Measurements from ENCODE around the gene KRT13.

DNA sequence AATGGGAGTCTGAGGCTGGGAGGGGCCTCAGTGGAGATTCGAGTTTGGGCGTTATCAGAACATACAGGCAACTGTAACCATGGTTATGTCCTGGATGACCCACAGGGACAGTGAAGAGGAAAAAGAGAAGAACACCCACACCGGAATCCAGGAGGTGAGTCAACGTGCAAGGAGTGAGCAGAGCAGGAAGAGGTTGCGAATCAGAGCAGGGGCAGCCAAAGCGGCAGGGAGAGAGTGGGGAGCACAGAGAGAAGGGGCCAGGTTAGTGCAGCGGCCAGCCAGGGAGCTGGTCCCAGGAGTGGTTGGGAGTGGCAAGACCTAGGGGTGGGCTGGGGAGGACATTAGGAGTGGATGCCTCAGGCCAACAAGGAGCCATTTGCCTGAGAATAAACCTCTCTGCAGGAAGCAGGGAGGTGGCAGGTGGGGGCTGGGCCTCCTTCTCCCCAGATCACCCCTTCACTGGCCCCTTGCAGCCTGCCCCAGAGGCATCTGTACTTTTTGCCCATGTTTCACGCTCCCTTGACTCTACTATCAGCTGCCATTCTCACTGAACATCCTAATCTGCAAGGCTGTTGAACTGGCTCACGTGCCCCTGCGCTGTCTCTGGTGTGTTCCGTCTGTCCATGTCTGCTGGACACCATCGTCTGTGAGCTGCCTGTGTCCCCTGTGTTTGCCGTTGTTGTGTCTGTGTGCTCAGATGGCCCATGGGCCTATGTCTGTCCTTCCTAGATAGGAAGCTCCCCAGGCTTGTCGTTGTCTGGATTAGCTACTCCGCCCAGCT lies 5.1 kb downstream of the KRT13 start:
- TF ChIP-seq ZFP3 (CRISPR knock-in tag; IDR thresholded peaks at IDR 0.05) (no peak), CSDC2 (CRISPR knock-in tag; IDR thresholded peaks at IDR 0.05) (no peak), ARNTL (CRISPR knock-in tag; IDR thresholded peaks at IDR 0.05; ENCODE audit: borderline replicate concordance, low read depth) (no peak), SNAI2 (CRISPR knock-in tag; IDR thresholded peaks at IDR 0.05) (no peak), ESRRG (CRISPR knock-in tag; IDR thresholded peaks at IDR 0.05) (no peak), ZFP30 (CRISPR knock-in tag; IDR thresholded peaks at IDR 0.05) (no peak), TOX (CRISPR knock-in tag; IDR thresholded peaks at IDR 0.05; ENCODE audit: borderline replicate concordance) (no peak), ISL1 (CRISPR knock-in tag; IDR thresholded peaks at IDR 0.05) (no peak), PPARA (CRISPR knock-in tag; IDR thresholded peaks at IDR 0.05; ENCODE audit: borderline replicate concordance) (no peak)
- TF ChIP-seq, protein P1, sequence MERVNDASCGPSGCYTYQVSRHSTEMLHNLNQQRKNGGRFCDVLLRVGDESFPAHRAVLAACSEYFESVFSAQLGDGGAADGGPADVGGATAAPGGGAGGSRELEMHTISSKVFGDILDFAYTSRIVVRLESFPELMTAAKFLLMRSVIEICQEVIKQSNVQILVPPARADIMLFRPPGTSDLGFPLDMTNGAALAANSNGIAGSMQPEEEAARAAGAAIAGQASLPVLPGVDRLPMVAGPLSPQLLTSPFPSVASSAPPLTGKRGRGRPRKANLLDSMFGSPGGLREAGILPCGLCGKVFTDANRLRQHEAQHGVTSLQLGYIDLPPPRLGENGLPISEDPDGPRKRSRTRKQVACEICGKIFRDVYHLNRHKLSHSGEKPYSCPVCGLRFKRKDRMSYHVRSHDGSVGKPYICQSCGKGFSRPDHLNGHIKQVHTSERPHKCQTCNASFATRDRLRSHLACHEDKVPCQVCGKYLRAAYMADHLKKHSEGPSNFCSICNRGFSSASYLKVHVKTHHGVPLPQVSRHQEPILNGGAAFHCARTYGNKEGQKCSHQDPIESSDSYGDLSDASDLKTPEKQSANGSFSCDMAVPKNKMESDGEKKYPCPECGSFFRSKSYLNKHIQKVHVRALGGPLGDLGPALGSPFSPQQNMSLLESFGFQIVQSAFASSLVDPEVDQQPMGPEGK (CRISPR knock-in tag; IDR thresholded peaks at IDR 0.05; ENCODE audit: borderline replicate concordance), result no peak
- TF ChIP-seq, protein P2, sequence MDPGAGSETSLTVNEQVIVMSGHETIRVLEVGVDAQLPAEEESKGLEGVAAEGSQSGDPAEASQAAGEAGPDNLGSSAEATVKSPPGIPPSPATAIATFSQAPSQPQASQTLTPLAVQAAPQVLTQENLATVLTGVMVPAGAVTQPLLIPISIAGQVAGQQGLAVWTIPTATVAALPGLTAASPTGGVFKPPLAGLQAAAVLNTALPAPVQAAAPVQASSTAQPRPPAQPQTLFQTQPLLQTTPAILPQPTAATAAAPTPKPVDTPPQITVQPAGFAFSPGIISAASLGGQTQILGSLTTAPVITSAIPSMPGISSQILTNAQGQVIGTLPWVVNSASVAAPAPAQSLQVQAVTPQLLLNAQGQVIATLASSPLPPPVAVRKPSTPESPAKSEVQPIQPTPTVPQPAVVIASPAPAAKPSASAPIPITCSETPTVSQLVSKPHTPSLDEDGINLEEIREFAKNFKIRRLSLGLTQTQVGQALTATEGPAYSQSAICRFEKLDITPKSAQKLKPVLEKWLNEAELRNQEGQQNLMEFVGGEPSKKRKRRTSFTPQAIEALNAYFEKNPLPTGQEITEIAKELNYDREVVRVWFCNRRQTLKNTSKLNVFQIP (CRISPR knock-in tag; IDR thresholded peaks at IDR 0.05; ENCODE audit: borderline replicate concordance, low read depth), result no peak
